ENCODE measurements around the gene SDK1.

SDK1 gene

GRCh38 chr7:3271298-3271697, 29.8 kb upstream of the SDK1 start:
- Histone ChIP-seq H3K9me3 (ENCODE audit: control insufficient read depth in 5 of 5, low read length in 5 of 5) (peaks cover 0 to 4% (median 0%) of the 10 kb centered on the region in 5 donors), H3K4me3 (ENCODE audit: low read depth in 1 of 5, low read length in 5 of 5) (no peak overlapping the region), H3K27me3 (ENCODE audit: control insufficient read depth in 5 of 5, insufficient read depth in 4 of 5, low read length in 5 of 5) (peaks cover 0 to 8% (median 0%) of the 10 kb centered on the region in 5 donors), H3K9ac (ENCODE audit: low read length in 5 of 5) (no peak overlapping the region), H3K4me1 (ENCODE audit: control insufficient read depth in 5 of 5, insufficient read depth in 5 of 5, low read length in 5 of 5) (peaks cover 0 to 4% (median 0%) of the 10 kb centered on the region in 5 donors), H3K27ac (ENCODE audit: low read depth, low read length) (no peak overlapping the region), H3K36me3 (ENCODE audit: control insufficient read depth in 5 of 5, insufficient read depth in 5 of 5, low read length in 5 of 5) (no peaks in the 10 kb centered on the region)

GRCh38 chr7:3272691-3273141, 28.3 kb upstream of the SDK1 start:
- Histone ChIP-seq H3K4me3 (ENCODE audit: low read depth in 1 of 5, low read length in 5 of 5) (no peak overlapping the region), H3K36me3 (ENCODE audit: control insufficient read depth in 5 of 5, insufficient read depth in 5 of 5, low read length in 5 of 5) (no peaks in the 10 kb centered on the region), H3K9ac (ENCODE audit: low read length in 5 of 5) (no peak overlapping the region), H3K4me1 (ENCODE audit: control insufficient read depth in 5 of 5, insufficient read depth in 5 of 5, low read length in 5 of 5) (peaks cover 0 to 4% (median 0%) of the 10 kb centered on the region in 5 donors), H3K9me3 (ENCODE audit: control insufficient read depth in 5 of 5, low read length in 5 of 5) (peaks cover 0 to 8% (median 0%) of the 10 kb centered on the region in 5 donors), H3K27ac (ENCODE audit: low read depth, low read length) (no peak overlapping the region), H3K27me3 (ENCODE audit: control insufficient read depth in 5 of 5, insufficient read depth in 4 of 5, low read length in 5 of 5) (peaks cover 0 to 8% (median 0%) of the 10 kb centered on the region in 5 donors)

- H3K9me3 ChIP-seq (ENCODE audit: control insufficient read depth in 5 of 5, low read length in 5 of 5) = peaks cover 0 to 8% (median 0%) of the 10 kb centered on the region in 5 donors
- no peaks in the 10 kb centered on the region for H3K4me1 ChIP-seq (ENCODE audit: control insufficient read depth in 5 of 5, insufficient read depth in 5 of 5, low read length in 5 of 5)
- H3K27me3 ChIP-seq (ENCODE audit: control insufficient read depth in 5 of 5, insufficient read depth in 4 of 5, low read length in 5 of 5) = peaks cover 0 to 2% (median 0%) of the 10 kb centered on the region in 5 donors
- no peak overlapping the region for H3K27ac ChIP-seq (ENCODE audit: low read depth, low read length)
- no peaks in the 10 kb centered on the region for H3K36me3 ChIP-seq (ENCODE audit: control insufficient read depth in 5 of 5, insufficient read depth in 5 of 5, low read length in 5 of 5)
- no peak overlapping the region for H3K4me3 ChIP-seq (ENCODE audit: low read depth in 1 of 5, low read length in 5 of 5)
- no peak overlapping the region for H3K9ac ChIP-seq (ENCODE audit: low read length in 5 of 5)
These were observed 26.9 kb upstream of the SDK1 start for GRCh38 chr7:3274131-3274530.

- peaks cover 0 to 4% (median 0%) of the 10 kb centered on the region in 5 donors for H3K9me3 ChIP-seq (ENCODE audit: control insufficient read depth in 5 of 5, low read length in 5 of 5)
These were observed 23.2 kb upstream of the SDK1 start for GRCh38 chr7:3277604-3278572.

GRCh38 chr7:3279147-3279818, 21.8 kb upstream of the SDK1 start:
- Histone ChIP-seq H3K4me3 (ENCODE audit: low read depth in 1 of 5, low read length in 5 of 5) (no peak overlapping the region), H3K36me3 (ENCODE audit: control insufficient read depth in 5 of 5, insufficient read depth in 5 of 5, low read length in 5 of 5) (no peaks in the 10 kb centered on the region), H3K9me3 (ENCODE audit: control insufficient read depth in 5 of 5, low read length in 5 of 5) (peaks cover 0 to 4% (median 0%) of the 10 kb centered on the region in 5 donors), H3K27ac (ENCODE audit: low read depth, low read length) (no peak overlapping the region), H3K27me3 (ENCODE audit: control insufficient read depth in 5 of 5, insufficient read depth in 4 of 5, low read length in 5 of 5) (no peaks in the 10 kb centered on the region), H3K4me1 (ENCODE audit: control insufficient read depth in 5 of 5, insufficient read depth in 5 of 5, low read length in 5 of 5) (no peaks in the 10 kb centered on the region), H3K9ac (ENCODE audit: low read length in 5 of 5) (no peak overlapping the region)

More at GRCh38 chr7:3277604-3278572, 23.2 kb upstream of the SDK1 start:
- no peaks in the 10 kb centered on the region for H3K27me3 ChIP-seq (ENCODE audit: control insufficient read depth in 5 of 5, insufficient read depth in 4 of 5, low read length in 5 of 5)
- H3K4me3 ChIP-seq (ENCODE audit: low read depth in 1 of 5, low read length in 5 of 5) = no peak overlapping the region
- H3K27ac ChIP-seq (ENCODE audit: low read depth, low read length) = no peak overlapping the region
- no peaks in the 10 kb centered on the region for H3K4me1 ChIP-seq (ENCODE audit: control insufficient read depth in 5 of 5, insufficient read depth in 5 of 5, low read length in 5 of 5)
- H3K36me3 ChIP-seq (ENCODE audit: control insufficient read depth in 5 of 5, insufficient read depth in 5 of 5, low read length in 5 of 5) = no peaks in the 10 kb centered on the region
- H3K9ac ChIP-seq (ENCODE audit: low read length in 5 of 5) = no peak overlapping the region

GRCh38 chr7:3280445-3280844, 20.6 kb upstream of the SDK1 start:
- H3K9me3 ChIP-seq (ENCODE audit: control insufficient read depth in 5 of 5, low read length in 5 of 5) = peaks cover 0 to 4% (median 0%) of the 10 kb centered on the region in 5 donors
- peaks cover 0 to under 1% (median 0%) of the 10 kb centered on the region in 5 donors for H3K27me3 ChIP-seq (ENCODE audit: control insufficient read depth in 5 of 5, insufficient read depth in 4 of 5, low read length in 5 of 5)
- no peak overlapping the region for H3K27ac ChIP-seq (ENCODE audit: low read depth, low read length)

GRCh38 chr7:3280946-3281656, 20.0 kb upstream of the SDK1 start:
- Histone ChIP-seq H3K9ac (ENCODE audit: low read length in 5 of 5) (no peak overlapping the region), H3K4me1 (ENCODE audit: control insufficient read depth in 5 of 5, insufficient read depth in 5 of 5, low read length in 5 of 5) (no peaks in the 10 kb centered on the region), H3K36me3 (ENCODE audit: control insufficient read depth in 5 of 5, insufficient read depth in 5 of 5, low read length in 5 of 5) (no peaks in the 10 kb centered on the region), H3K27me3 (ENCODE audit: control insufficient read depth in 5 of 5, insufficient read depth in 4 of 5, low read length in 5 of 5) (peaks cover 0 to 2% (median 0%) of the 10 kb centered on the region in 5 donors), H3K27ac (ENCODE audit: low read depth, low read length) (no peak overlapping the region), H3K9me3 (ENCODE audit: control insufficient read depth in 5 of 5, low read length in 5 of 5) (peaks cover 0 to 4% (median 0%) of the 10 kb centered on the region in 5 donors), H3K4me3 (ENCODE audit: low read depth in 1 of 5, low read length in 5 of 5) (no peak overlapping the region)

More at GRCh38 chr7:3280445-3280844, 20.6 kb upstream of the SDK1 start:
- no peak overlapping the region for H3K9ac ChIP-seq (ENCODE audit: low read length in 5 of 5)
- no peaks in the 10 kb centered on the region for H3K4me1 ChIP-seq (ENCODE audit: control insufficient read depth in 5 of 5, insufficient read depth in 5 of 5, low read length in 5 of 5)
- no peak overlapping the region for H3K4me3 ChIP-seq (ENCODE audit: low read depth in 1 of 5, low read length in 5 of 5)
- H3K36me3 ChIP-seq (ENCODE audit: control insufficient read depth in 5 of 5, insufficient read depth in 5 of 5, low read length in 5 of 5) = no peaks in the 10 kb centered on the region

- H3K27ac ChIP-seq (ENCODE audit: low read depth, low read length) = no peak overlapping the region
These were observed 18.6 kb upstream of the SDK1 start for GRCh38 chr7:3282457-3282856.

GRCh38 chr7:3283130-3283704, 17.8 kb upstream of the SDK1 start:
- peaks cover 0 to 2% (median 0%) of the 10 kb centered on the region in 5 donors for H3K27me3 ChIP-seq (ENCODE audit: control insufficient read depth in 5 of 5, insufficient read depth in 4 of 5, low read length in 5 of 5)
- no peak overlapping the region for H3K4me3 ChIP-seq (ENCODE audit: low read depth in 1 of 5, low read length in 5 of 5)
- no peak overlapping the region for H3K27ac ChIP-seq (ENCODE audit: low read depth, low read length)
- H3K36me3 ChIP-seq (ENCODE audit: control insufficient read depth in 5 of 5, insufficient read depth in 5 of 5, low read length in 5 of 5) = no peaks in the 10 kb centered on the region
- peaks cover 0 to 4% (median 2%) of the 10 kb centered on the region in 5 donors for H3K9me3 ChIP-seq (ENCODE audit: control insufficient read depth in 5 of 5, low read length in 5 of 5)
- H3K9ac ChIP-seq (ENCODE audit: low read length in 5 of 5) = no peak overlapping the region
- H3K4me1 ChIP-seq (ENCODE audit: control insufficient read depth in 5 of 5, insufficient read depth in 5 of 5, low read length in 5 of 5) = no peaks in the 10 kb centered on the region

More at GRCh38 chr7:3282457-3282856, 18.6 kb upstream of the SDK1 start:
- H3K9me3 ChIP-seq (ENCODE audit: control insufficient read depth in 5 of 5, low read length in 5 of 5) = peaks cover 0 to 4% (median 2%) of the 10 kb centered on the region in 5 donors
- H3K27me3 ChIP-seq (ENCODE audit: control insufficient read depth in 5 of 5, insufficient read depth in 4 of 5, low read length in 5 of 5) = peaks cover 0 to 2% (median 0%) of the 10 kb centered on the region in 5 donors
- H3K36me3 ChIP-seq (ENCODE audit: control insufficient read depth in 5 of 5, insufficient read depth in 5 of 5, low read length in 5 of 5) = no peaks in the 10 kb centered on the region
- no peaks in the 10 kb centered on the region for H3K4me1 ChIP-seq (ENCODE audit: control insufficient read depth in 5 of 5, insufficient read depth in 5 of 5, low read length in 5 of 5)
- no peak overlapping the region for H3K9ac ChIP-seq (ENCODE audit: low read length in 5 of 5)
- no peak overlapping the region for H3K4me3 ChIP-seq (ENCODE audit: low read depth in 1 of 5, low read length in 5 of 5)

All from subcutaneous abdominal adipose tissue (tissue), 5 donors.